Activated CD8-positive, alpha-beta memory T cell treated with anti-CD3 and anti-CD28 coated beads for 48 hours (primary cell): Measurements from ENCODE around the gene HK1.
"Not testable (repeated sequence)": the region's sequence is repeated elsewhere in the genome, so short reads cannot be mapped to it uniquely, and the experiment has no call there.

Experiments
- DNase-seq, 3 experiments: peaks; one replicate each; pipeline ENCODE4 v3.0.0-alpha.2; 2020; ENCODE audit warnings: low read depth in 2 of 3, low spot score in 2 of 3

Gene HK1

GRCh38 chr10:69327463-69328379 is 49.4 kb downstream of the HK1 start:
- no peak for DNase-seq

- DNase-seq = no peak
These were observed 50.1 kb downstream of the HK1 start for GRCh38 chr10:69328380-69328735.

- DNase-seq = not testable (repeated sequence)
These were observed 50.6 kb downstream of the HK1 start for GRCh38 chr10:69328888-69329287.

- no peak for DNase-seq
These were observed 51.5 kb downstream of the HK1 start for GRCh38 chr10:69329721-69330178.

GRCh38 chr10:69331161-69331560 is 52.9 kb downstream of the HK1 start:
- no peak for DNase-seq

- no peak for DNase-seq
These were observed 54.1 kb downstream of the HK1 start for GRCh38 chr10:69332278-69333010.

GRCh38 chr10:69333205-69333604 is 54.9 kb downstream of the HK1 start:
- no peak for DNase-seq

GRCh38 chr10:69333865-69334301 is 55.6 kb downstream of the HK1 start:
- DNase-seq = not testable (repeated sequence)

GRCh38 chr10:69334302-69335062 is 56.2 kb downstream of the HK1 start:
- DNase-seq = no peak

- DNase-seq = no peak
These were observed 56.8 kb downstream of the HK1 start for GRCh38 chr10:69335063-69335587.

- DNase-seq = no peak
These were observed 57.3 kb downstream of the HK1 start for GRCh38 chr10:69335613-69336012.

- DNase-seq = no peak
These were observed 58.6 kb downstream of the HK1 start for GRCh38 chr10:69336952-69337295.

- no peak for DNase-seq
These were observed 59.2 kb downstream of the HK1 start for GRCh38 chr10:69337296-69338132.

GRCh38 chr10:69338133-69338456 is 59.8 kb downstream of the HK1 start:
- DNase-seq = no peak

GRCh38 chr10:69338547-69339450 is 60.5 kb downstream of the HK1 start:
- no peak for DNase-seq

- no peak for DNase-seq
These were observed 62.4 kb downstream of the HK1 start for GRCh38 chr10:69340695-69341094.

GRCh38 chr10:69343905-69344304 is 65.6 kb downstream of the HK1 start:
- DNase-seq = no peak

GRCh38 chr10:69344591-69345252 is 66.4 kb downstream of the HK1 start:
- no peak for DNase-seq

- DNase-seq = no peak
These were observed 67.1 kb downstream of the HK1 start for GRCh38 chr10:69345402-69345801.
